Small intestine (tissue), 7 donors: Measurements from ENCODE around the gene SKI. TPM values are rescaled to one million over a fixed set of nuclear protein-coding genes. Genes with fewer than 3 reads are reported as not detected.

Source experiments
- DNase-seq, 2 donors: peaks; one replicate each; pipeline versions ENCODE4 v3.0.0 to v3.0.0-alpha.2; 2013
- FAIRE-seq: peaks from 2 replicates; lab custom pipeline; 2012; peaks lifted over from hg19 to GRCh38; lab: Jason Lieb, UNC
- H3K27ac ChIP-seq, 3 donors: one replicate each; pipeline ENCODE4 v1.5.1; 2013; ENCODE audit warnings: low read length in 2 of 3, mild to moderate bottlenecking in 2 of 3, control low read depth in 1 of 3, inconsistent platforms in 1 of 3, low read depth in 1 of 3, moderate library complexity in 1 of 3
- H3K27me3 ChIP-seq, 3 donors: one replicate each; pipeline ENCODE4 v1.6.1; 2013; ENCODE audit warnings: low read length in 3 of 3, inconsistent platforms in 1 of 3; ENCODE audit not compliant: control insufficient read depth in 3 of 3, insufficient read depth in 3 of 3
- H3K36me3 ChIP-seq, 3 donors: one replicate each; pipeline ENCODE4 v1.6.1; 2013; ENCODE audit warnings: low read length in 3 of 3, inconsistent platforms in 1 of 3, low read depth in 1 of 3, mild to moderate bottlenecking in 1 of 3, moderate library complexity in 1 of 3; ENCODE audit not compliant: control insufficient read depth in 3 of 3, insufficient read depth in 2 of 3
- H3K4me1 ChIP-seq, 3 donors: one replicate each; pipeline ENCODE4 v1.6.1; 2013; ENCODE audit warnings: low read length in 2 of 3, inconsistent platforms in 1 of 3, low read depth in 1 of 3, mild to moderate bottlenecking in 1 of 3, moderate library complexity in 1 of 3; ENCODE audit not compliant: control insufficient read depth in 3 of 3, insufficient read depth in 2 of 3
- H3K4me3 ChIP-seq, 3 donors: one replicate each; pipeline ENCODE4 v1.5.1; 2013; ENCODE audit warnings: low read length in 3 of 3, control low read depth in 1 of 3, inconsistent platforms in 1 of 3, low read depth in 1 of 3, mild to moderate bottlenecking in 1 of 3, moderate library complexity in 1 of 3
- H3K9me3 ChIP-seq, 2 donors: one replicate each; pipeline ENCODE4 v1.6.1; 2013; ENCODE audit warnings: low read depth in 1 of 2, low read length in 1 of 2; ENCODE audit not compliant: control insufficient read depth in 2 of 2, insufficient read depth in 1 of 2
- WGBS, 3 donors: extraction: QIAGEN DNeasy Blood & Tissue Kit; methylation state at CpG; one replicate each; pipeline ENCODE4 v1.1.7; 2013; 5-methylcytosine and 5-hydroxymethylcytosine counted together
- polyA plus RNA-seq, 4 donors: library from polyadenylated mRNA; stranded (reverse) in 3 of 4; unstranded in 1 of 4; fragments of 200-250 nt in 3 of 4; fragments of 120-200 nt in 1 of 4; gene quantifications; one replicate each; pipeline versions ENCODE4 v1.2.1 to v1.2.3, GENCODE V29; 2013
- donor health status: healthy with polysubstance abuse.
- donor health status: control.
- donor health status: control.
- donor health status: Bipolar disorder and iron deficiency.
- donor health status: healthy.

SKI gene
- polyA plus RNA-seq, 4 donors: 4.2 to 45.1 (median 11.6) TPM

GRCh38 chr1:2354511-2355372 lies 126.6 kb downstream of the SKI start:
- FAIRE-seq (no peak), DNase-seq (no peak)
- Histone ChIP-seq H3K36me3 (peaks cover 0 to 14% (median 0%) of the 10 kb centered on the region in 3 donors), H3K4me3 (no peak overlapping the region), H3K27me3 (no peaks in the 10 kb centered on the region), H3K9me3 (no peaks in the 10 kb centered on the region), H3K27ac (no peak overlapping the region), H3K4me1 (no peaks in the 10 kb centered on the region)
- 86 to 92% (median 89%) methylated on average over 38 of the region's 38 CpGs for WGBS, 3 donors

- H3K4me3 ChIP-seq: no peak overlapping the region
- peaks cover 0 to 14% (median 0%) of the 10 kb centered on the region in 3 donors for H3K36me3 ChIP-seq
- no peaks in the 10 kb centered on the region for H3K4me1 ChIP-seq
- FAIRE-seq (no peak), DNase-seq (no peak)
- H3K27ac ChIP-seq: no peak overlapping the region
- H3K27me3 ChIP-seq: no peaks in the 10 kb centered on the region
- H3K9me3 ChIP-seq: no peaks in the 10 kb centered on the region
- WGBS, 3 donors: 84 to 92% (median 89%) methylated on average over 27 to 28 of the region's 28 CpGs
Measured at GRCh38 chr1:2355373-2356261, 127.5 kb downstream of the SKI start.

- no peak for FAIRE-seq
- Histone ChIP-seq H3K9me3 (no peaks in the 10 kb centered on the region), H3K27me3 (no peaks in the 10 kb centered on the region), H3K4me3 (no peak overlapping the region), H3K4me1 (no peaks in the 10 kb centered on the region), H3K36me3 (peaks cover 0 to 14% (median 0%) of the 10 kb centered on the region in 3 donors), H3K27ac (no peak overlapping the region)
- WGBS, 3 donors: 90 to 94% (median 91%) methylated on average over 15 of the region's 15 CpGs
- DNase-seq: no peak
Measured at GRCh38 chr1:2356401-2356800, 128.3 kb downstream of the SKI start.

GRCh38 chr1:2356911-2357845 lies 129.1 kb downstream of the SKI start:
- peaks cover 0 to 14% (median 0%) of the 10 kb centered on the region in 3 donors for H3K36me3 ChIP-seq
- H3K4me1 ChIP-seq: no peaks in the 10 kb centered on the region
- H3K27ac ChIP-seq: no peak overlapping the region
- no peaks in the 10 kb centered on the region for H3K9me3 ChIP-seq
- no peak overlapping the region for H3K4me3 ChIP-seq
- DNase-seq: no peak
- no peaks in the 10 kb centered on the region for H3K27me3 ChIP-seq
- FAIRE-seq: no peak
- WGBS, 3 donors: 88 to 90% (median 89%) methylated on average over 32 to 37 of the region's 37 CpGs

GRCh38 chr1:2358072-2358471 lies 130.0 kb downstream of the SKI start:
- 88 to 93% (median 89%) methylated on average over 13 of the region's 13 CpGs for WGBS, 3 donors
- Histone ChIP-seq H3K9me3 (no peaks in the 10 kb centered on the region), H3K27ac (no peak overlapping the region), H3K27me3 (no peaks in the 10 kb centered on the region), H3K36me3 (peaks cover 0 to 14% (median 0%) of the 10 kb centered on the region in 3 donors), H3K4me1 (no peaks in the 10 kb centered on the region), H3K4me3 (no peak overlapping the region)
- FAIRE-seq (no peak), DNase-seq (no peak)

GRCh38 chr1:2358651-2359640 lies 130.8 kb downstream of the SKI start:
- WGBS, 3 donors: 84 to 90% (median 88%) methylated on average over 23 to 24 of the region's 24 CpGs
- Histone ChIP-seq H3K4me1 (no peaks in the 10 kb centered on the region), H3K27me3 (no peaks in the 10 kb centered on the region), H3K9me3 (peaks cover 0 to 2% of the 10 kb centered on the region in 2 donors), H3K36me3 (peaks cover 0 to 14% (median 0%) of the 10 kb centered on the region in 3 donors), H3K4me3 (no peak overlapping the region), H3K27ac (no peak overlapping the region)
- no peak for DNase-seq
- no peak for FAIRE-seq
